Subcutaneous adipose tissue (tissue), 4 donors: ENCODE results near the gene SEL1L3. TPM values are rescaled to one million over a fixed set of nuclear protein-coding genes. Genes with fewer than 3 reads are reported as not detected.

Experiments used
- CTCF ChIP-seq: fragments of 450-650 bp; IDR thresholded peaks from one replicate; pipeline ENCODE4 v1.5.1; 2016; ENCODE audit warnings: low read depth, mild to moderate bottlenecking, control low read depth, antibody characterized with exemption, moderate library complexity
- total RNA-seq, 4 donors: library from RNA; depleted of rRNA; stranded (reverse); fragments of >200 nt; gene quantifications; one replicate each; pipeline ENCODE4 v1.1.0, GENCODE V29; 2016

Gene SEL1L3
- total RNA-seq, 4 donors from 2014 or later: 6.2 to 49.6 (median 19.0) TPM

- no peak for TF ChIP-seq CTCF
These were observed 3.2 kb downstream of the SEL1L3 start for GRCh38 chr4:25859429-25860148.

DNA sequence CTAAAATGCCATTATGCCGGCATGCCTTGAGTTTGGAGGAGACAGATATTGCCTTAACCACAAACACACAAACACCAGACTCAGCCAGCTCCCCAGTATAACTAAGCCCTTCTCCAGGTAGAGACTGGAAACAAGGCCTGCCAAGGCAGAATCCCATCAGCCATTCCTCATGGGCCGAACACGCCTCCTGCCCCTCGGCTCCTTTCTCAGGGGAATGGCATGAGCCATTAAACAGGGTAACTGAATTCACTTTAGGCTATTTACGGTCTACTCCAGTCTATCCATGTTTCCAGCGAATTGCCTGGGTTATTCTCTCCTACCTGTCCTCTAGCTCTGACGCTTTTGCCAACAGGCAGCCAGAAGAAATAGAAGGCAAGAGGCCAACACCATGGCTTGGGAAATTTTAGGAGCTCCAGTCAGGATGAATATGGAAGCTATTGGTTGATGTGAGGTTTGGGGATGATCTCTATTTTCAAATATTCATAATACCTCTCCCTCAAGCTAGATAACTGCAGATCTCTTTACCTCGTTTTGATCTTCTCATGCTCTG, 4.9 kb downstream of the SEL1L3 start:
- no peak for TF ChIP-seq CTCF

DNA sequence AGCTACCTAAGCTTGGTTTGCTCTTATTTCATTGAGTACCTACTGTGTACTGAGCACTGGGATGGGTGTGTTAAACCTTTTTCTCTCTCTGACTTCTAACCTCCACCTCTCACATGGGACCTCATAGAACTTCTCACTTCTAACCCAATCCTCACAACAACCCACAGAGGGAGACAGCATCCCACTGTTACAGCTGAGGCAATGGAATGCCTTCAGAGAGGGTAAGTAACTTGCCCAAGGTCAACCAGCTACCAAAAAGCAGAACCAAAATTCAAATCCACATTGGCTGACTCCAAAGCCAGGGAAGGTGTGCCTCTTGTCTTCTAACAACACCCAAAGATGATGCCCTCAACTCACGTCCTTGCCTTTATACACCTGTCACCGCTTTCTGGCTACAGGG, 5.4 kb downstream of the SEL1L3 start:
- no peak for TF ChIP-seq CTCF

GRCh38 chr4:25856756-25857155, 6.0 kb downstream of the SEL1L3 start:
- no peak for TF ChIP-seq CTCF

DNA sequence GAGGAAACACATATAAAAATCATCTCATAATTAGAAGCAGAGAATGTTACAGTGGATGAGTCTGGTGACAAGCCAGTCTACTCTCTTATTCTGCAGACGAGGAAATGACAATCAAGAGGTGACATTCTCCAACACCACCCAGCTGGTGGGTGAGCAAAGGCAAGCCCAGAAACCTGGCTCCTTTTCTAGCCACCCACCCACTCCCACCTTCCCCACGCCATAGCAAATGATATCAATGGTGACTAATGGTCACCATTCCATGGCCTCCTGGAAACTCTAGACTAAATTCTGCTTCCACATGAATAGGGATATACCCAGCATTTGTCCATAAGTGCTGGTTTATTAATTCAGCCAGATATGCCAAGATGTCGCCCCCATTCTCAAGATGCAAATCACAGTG, 10.7 kb downstream of the SEL1L3 start:
- no peak for TF ChIP-seq CTCF

DNA sequence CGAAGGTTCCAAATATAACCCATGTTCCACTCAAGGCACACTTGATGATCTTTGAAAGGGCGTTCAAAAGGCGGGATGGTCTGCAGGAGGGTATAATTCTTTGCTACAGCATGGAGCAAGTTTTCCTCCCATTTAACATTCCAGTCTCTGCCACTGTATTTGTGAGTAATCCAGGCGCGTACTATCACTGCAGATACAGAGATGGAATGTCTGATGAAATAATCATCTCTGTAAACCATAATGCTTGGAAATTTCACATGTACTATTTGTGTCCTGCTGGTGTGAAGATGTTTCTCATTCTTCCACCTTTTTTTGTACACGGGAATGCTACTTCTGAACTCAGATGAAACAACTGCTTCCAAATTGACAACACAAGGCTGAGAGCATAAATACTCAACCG, 15.5 kb downstream of the SEL1L3 start:
- no peak for TF ChIP-seq CTCF

GRCh38 chr4:25845841-25846653, 16.7 kb downstream of the SEL1L3 start:
- TF ChIP-seq CTCF: no peak
